Loucy (cell line): ENCODE data around the gene PRRX2.

Source experiments
- CTCF ChIP-seq: fragments of 200-600 bp; sonication (generic); conservative IDR thresholded peaks from 2 replicates; pipeline ENCODE4 v1.5.1; 2014; ENCODE audit warnings: mild to moderate bottlenecking, antibody characterized with exemption, low read length
- EZH2phosphoT487 ChIP-seq: fragments of 200-600 bp; IDR thresholded peaks from 2 replicates; pipeline ENCODE4 v1.6.1; 2018; ENCODE audit warnings: antibody characterized with exemption, mild to moderate bottlenecking, moderate library complexity, borderline replicate concordance

GRCh38 chr9:129646252-129646651 lies 19.2 kb upstream of the PRRX2 start:
- TF ChIP-seq CTCF: no peak
- TF ChIP-seq EZH2phosphoT487: no peak
